HL-60 (cell line): ENCODE data around the gene ATP2B2.

Experiments used
- DNase-seq, 2 experiments: peaks; one replicate each; pipeline ENCODE4 v3.0.0-alpha.2; 2010 to 2020; ENCODE audit warnings: low read depth in 1 of 2, low spot score in 1 of 2
- H3K27ac ChIP-seq: fragments of 250-450 bp; sonication (Bioruptor Pico); replicated peaks from 2 replicates; pipeline ENCODE4 v1.5.1; 2020; ENCODE audit warnings: mild to moderate bottlenecking, moderate library complexity
- H3K27me3 ChIP-seq: fragments of 250-450 bp; sonication (Bioruptor Pico); 2 replicates; pipeline ENCODE4 v1.5.1; 2021; ENCODE audit warnings: mild to moderate bottlenecking, moderate library complexity; ENCODE audit not compliant: insufficient read depth, poor library complexity, severe bottlenecking
- H3K4me3 ChIP-seq: replicated peaks from 2 replicates; pipeline ENCODE4 v1.5.1; 2011; ENCODE audit warnings: mild to moderate bottlenecking, control low read depth, low read length; ENCODE audit not compliant: insufficient read depth
- GABPA ChIP-seq: IDR thresholded peaks from 2 replicates; pipeline ENCODE4 v1.6.1; 2012; ENCODE audit warnings: low read depth
- POLR2AphosphoS5 ChIP-seq: IDR thresholded peaks from 2 replicates; pipeline ENCODE4 v1.6.1; 2012; ENCODE audit warnings: low read depth
- SPI1 ChIP-seq: IDR thresholded peaks from 2 replicates; pipeline ENCODE4 v1.6.1; 2012; ENCODE audit warnings: low read depth, mild to moderate bottlenecking, borderline replicate concordance
- TF ChIP-seq, protein P1 (sequence below): IDR thresholded peaks from 2 replicates; pipeline ENCODE4 v1.6.1; 2012; ENCODE audit warnings: low read depth; ENCODE audit not compliant: insufficient replicate concordance
- TF ChIP-seq, protein P2 (sequence below): IDR thresholded peaks from one replicate; pipeline ENCODE4 v1.5.1; 2011; ENCODE audit warnings: low read length, control low read depth, inconsistent platforms; ENCODE audit not compliant: insufficient read depth

ATP2B2 gene

DNA sequence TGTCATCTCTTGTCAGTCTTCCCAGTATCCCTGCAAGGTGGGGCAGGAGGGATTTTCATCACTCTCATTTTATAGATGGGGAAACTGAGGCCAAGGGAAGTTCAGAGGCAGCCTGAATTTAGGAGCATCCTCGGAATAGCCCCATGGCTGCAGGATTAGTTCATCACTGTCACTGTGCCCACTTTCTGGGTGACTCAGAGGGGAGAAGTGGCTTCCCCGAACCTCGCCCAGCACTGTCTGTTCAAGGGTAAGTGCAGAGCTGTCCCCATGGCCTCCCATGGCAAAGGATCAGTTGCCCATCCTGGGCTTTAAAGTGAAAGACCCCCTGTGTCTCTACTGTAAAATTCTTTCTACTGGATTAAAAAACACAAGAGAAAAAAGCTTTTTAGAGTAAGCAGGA lies 124.5 kb downstream of the ATP2B2 start:
- H3K27me3 ChIP-seq = no peaks in the 10 kb centered on the region
- DNase-seq = no peak
- TF ChIP-seq, protein P1, sequence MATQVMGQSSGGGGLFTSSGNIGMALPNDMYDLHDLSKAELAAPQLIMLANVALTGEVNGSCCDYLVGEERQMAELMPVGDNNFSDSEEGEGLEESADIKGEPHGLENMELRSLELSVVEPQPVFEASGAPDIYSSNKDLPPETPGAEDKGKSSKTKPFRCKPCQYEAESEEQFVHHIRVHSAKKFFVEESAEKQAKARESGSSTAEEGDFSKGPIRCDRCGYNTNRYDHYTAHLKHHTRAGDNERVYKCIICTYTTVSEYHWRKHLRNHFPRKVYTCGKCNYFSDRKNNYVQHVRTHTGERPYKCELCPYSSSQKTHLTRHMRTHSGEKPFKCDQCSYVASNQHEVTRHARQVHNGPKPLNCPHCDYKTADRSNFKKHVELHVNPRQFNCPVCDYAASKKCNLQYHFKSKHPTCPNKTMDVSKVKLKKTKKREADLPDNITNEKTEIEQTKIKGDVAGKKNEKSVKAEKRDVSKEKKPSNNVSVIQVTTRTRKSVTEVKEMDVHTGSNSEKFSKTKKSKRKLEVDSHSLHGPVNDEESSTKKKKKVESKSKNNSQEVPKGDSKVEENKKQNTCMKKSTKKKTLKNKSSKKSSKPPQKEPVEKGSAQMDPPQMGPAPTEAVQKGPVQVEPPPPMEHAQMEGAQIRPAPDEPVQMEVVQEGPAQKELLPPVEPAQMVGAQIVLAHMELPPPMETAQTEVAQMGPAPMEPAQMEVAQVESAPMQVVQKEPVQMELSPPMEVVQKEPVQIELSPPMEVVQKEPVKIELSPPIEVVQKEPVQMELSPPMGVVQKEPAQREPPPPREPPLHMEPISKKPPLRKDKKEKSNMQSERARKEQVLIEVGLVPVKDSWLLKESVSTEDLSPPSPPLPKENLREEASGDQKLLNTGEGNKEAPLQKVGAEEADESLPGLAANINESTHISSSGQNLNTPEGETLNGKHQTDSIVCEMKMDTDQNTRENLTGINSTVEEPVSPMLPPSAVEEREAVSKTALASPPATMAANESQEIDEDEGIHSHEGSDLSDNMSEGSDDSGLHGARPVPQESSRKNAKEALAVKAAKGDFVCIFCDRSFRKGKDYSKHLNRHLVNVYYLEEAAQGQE = no peak
- TF ChIP-seq, protein P2, sequence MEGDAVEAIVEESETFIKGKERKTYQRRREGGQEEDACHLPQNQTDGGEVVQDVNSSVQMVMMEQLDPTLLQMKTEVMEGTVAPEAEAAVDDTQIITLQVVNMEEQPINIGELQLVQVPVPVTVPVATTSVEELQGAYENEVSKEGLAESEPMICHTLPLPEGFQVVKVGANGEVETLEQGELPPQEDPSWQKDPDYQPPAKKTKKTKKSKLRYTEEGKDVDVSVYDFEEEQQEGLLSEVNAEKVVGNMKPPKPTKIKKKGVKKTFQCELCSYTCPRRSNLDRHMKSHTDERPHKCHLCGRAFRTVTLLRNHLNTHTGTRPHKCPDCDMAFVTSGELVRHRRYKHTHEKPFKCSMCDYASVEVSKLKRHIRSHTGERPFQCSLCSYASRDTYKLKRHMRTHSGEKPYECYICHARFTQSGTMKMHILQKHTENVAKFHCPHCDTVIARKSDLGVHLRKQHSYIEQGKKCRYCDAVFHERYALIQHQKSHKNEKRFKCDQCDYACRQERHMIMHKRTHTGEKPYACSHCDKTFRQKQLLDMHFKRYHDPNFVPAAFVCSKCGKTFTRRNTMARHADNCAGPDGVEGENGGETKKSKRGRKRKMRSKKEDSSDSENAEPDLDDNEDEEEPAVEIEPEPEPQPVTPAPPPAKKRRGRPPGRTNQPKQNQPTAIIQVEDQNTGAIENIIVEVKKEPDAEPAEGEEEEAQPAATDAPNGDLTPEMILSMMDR = no peak
- TF ChIP-seq GABPA (no peak), SPI1 (no peak), POLR2AphosphoS5 (no peak)
- no peak overlapping the region for H3K27ac ChIP-seq
- H3K4me3 ChIP-seq = no peak overlapping the region

DNA sequence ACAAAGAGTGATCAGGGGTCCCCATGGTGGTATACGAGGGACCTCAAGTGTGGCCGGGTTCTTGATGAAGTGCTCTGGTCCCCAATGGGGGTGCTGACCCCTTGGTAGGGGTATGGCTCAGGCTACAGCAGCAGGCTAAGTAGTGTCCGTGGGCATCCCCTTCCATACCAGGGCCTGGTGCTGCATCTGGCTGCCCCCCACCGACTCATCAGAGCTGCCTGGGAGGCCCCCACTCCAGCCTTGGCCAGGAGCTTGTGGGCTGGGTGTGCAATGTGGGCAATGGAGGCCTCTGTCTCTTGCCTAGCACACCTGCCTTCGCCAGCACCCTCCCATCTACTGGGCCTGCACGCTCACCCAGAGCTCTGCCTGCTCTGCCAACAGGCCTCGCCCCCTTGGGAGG lies 125.4 kb downstream of the ATP2B2 start:
- Histone ChIP-seq H3K4me3 (no peak overlapping the region), H3K27me3 (no peaks in the 10 kb centered on the region), H3K27ac (no peak overlapping the region)
- DNase-seq = no peak
- TF ChIP-seq POLR2AphosphoS5 = no peak
- TF ChIP-seq, protein P2 = no peak
- TF ChIP-seq, protein P1 = no peak
- no peak for TF ChIP-seq GABPA
- no peak for TF ChIP-seq SPI1

DNA sequence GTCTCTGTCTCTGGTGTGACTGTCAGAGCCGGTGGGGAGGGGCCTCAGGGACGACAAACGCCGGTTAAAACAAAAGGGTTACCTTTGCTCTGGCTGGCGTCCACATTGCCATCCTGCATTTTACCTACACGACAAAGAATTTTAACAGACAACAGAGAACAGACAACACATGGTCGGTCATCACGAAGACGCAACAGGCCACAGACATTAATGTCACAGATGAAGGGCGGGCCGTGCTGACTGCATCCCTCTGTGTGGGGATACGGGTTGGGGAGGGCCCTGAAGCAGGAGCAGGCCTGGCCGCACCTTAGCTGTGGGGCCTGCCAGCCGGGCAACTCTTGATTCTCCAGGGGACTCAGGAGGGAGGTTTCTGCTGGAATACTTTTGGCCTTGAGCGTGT lies 126.2 kb downstream of the ATP2B2 start:
- TF ChIP-seq GABPA (no peak), POLR2AphosphoS5 (no peak), SPI1 (no peak)
- TF ChIP-seq, protein P1 = no peak
- TF ChIP-seq, protein P2 = no peak
- Histone ChIP-seq H3K27ac (no peak overlapping the region), H3K27me3 (no peaks in the 10 kb centered on the region), H3K4me3 (no peak overlapping the region)
- no peak for DNase-seq
